Astrocyte of the cerebellum (primary cell): ENCODE results near the gene SKIC2.
"Not testable (repeated sequence)": the region's sequence is repeated elsewhere in the genome, so short reads cannot be mapped to it uniquely, and the experiment has no call there.

Source experiments
- DNase-seq: peaks from one replicate; pipeline ENCODE4 v3.0.0-alpha.2; 2011; ENCODE audit warnings: low read depth
- H3K4me3 ChIP-seq: 2 replicates; pipeline ENCODE4 v1.5.1; 2011; ENCODE audit warnings: mild to moderate bottlenecking, low read depth, low read length, moderate library complexity
- CTCF ChIP-seq: IDR thresholded peaks from 2 replicates; pipeline ENCODE4 v1.5.1; 2012; ENCODE audit warnings: low read length, low read depth, moderate library complexity, mild to moderate bottlenecking; ENCODE audit errors: missing control alignments
- in situ Hi-C: cut with HindIII; loops from 2 replicates; pipeline ENCODE4 v1.10.0; 2017; ENCODE audit warnings: low sequenced_read_pairs

Gene SKIC2

GRCh38 chr6:31971993-31972708 lies 13.2 kb downstream of the SKIC2 start, which contains the start of gene DXO:
DXO (minus strand) TSS chr6:31972138; CDS start chr6:31971675, 463 bp downstream.
- DNase-seq: peak; percentile 96
- no peak for TF ChIP-seq CTCF
- peak within 1 kb of the TSS; percentile 72 for H3K4me3 ChIP-seq
- in situ Hi-C loops: no loop called here

GRCh38 chr6:31972709-31973350 lies 13.9 kb downstream of the SKIC2 start:
- no peak for TF ChIP-seq CTCF
- peak overlapping the region; percentile 72 for H3K4me3 ChIP-seq
- no peak for DNase-seq
- in situ Hi-C loops: no loop called here

- in situ Hi-C loops, DNase-seq, H3K4me3 ChIP-seq: not testable (repeated sequence)
These were observed 17.1 kb downstream of the SKIC2 start for GRCh38 chr6:31976065-31976464.

- in situ Hi-C loops: no loop called here
- no peak for TF ChIP-seq CTCF
- DNase-seq: no peak
- H3K4me3 ChIP-seq: no peak overlapping the region
These were observed 18.9 kb downstream of the SKIC2 start for GRCh38 chr6:31977816-31978431.

- no peak overlapping the region for H3K4me3 ChIP-seq
- TF ChIP-seq CTCF: no peak
- in situ Hi-C loops: no loop called here
- no peak for DNase-seq
These were observed 19.9 kb downstream of the SKIC2 start for GRCh38 chr6:31978831-31979230.

- no peak for TF ChIP-seq CTCF
- H3K4me3 ChIP-seq: no peak overlapping the region
- in situ Hi-C loops: no loop called here
- DNase-seq: no peak
These were observed 20.4 kb downstream of the SKIC2 start for GRCh38 chr6:31979238-31979898.

- in situ Hi-C loops, H3K4me3 ChIP-seq, DNase-seq: not testable (repeated sequence)
These were observed 21.4 kb downstream of the SKIC2 start for GRCh38 chr6:31980195-31980876.

- in situ Hi-C loops, DNase-seq: not testable (repeated sequence)
These were observed 22.0 kb downstream of the SKIC2 start for GRCh38 chr6:31980998-31981397.

GRCh38 chr6:31981744-31982143 lies 22.8 kb downstream of the SKIC2 start, which contains the start of gene C4A:
C4A (plus strand) TSS chr6:31982057; CDS start chr6:31982108, 51 bp downstream.
- in situ Hi-C loops, H3K4me3 ChIP-seq, DNase-seq: not testable (repeated sequence)

More at GRCh38 chr6:31980998-31981397, 22.0 kb downstream of the SKIC2 start:
- H3K4me3 ChIP-seq: not testable (repeated sequence)

GRCh38 chr6:31989363-31989762 lies 30.4 kb downstream of the SKIC2 start:
- H3K4me3 ChIP-seq, in situ Hi-C loops, DNase-seq: not testable (repeated sequence)
